HepG2 (cell line): Measurements from ENCODE around the gene CSNK2A2. TPM values are rescaled to one million over a fixed set of nuclear protein-coding genes. Genes with fewer than 3 reads are reported as not detected.

Experiments
- BORCS8-MEF2B ChIP-seq: sonication (generic); formaldehyde crosslinking; IDR thresholded peaks from 2 replicates; pipeline ENCODE4 v1.8.0; 2022; ENCODE audit warnings: mild to moderate bottlenecking, missing genetic modification reagents
- CSRNP1 ChIP-seq: sonication (generic); formaldehyde crosslinking; IDR thresholded peaks from 2 replicates; pipeline ENCODE4 v1.8.1; 2023; ENCODE audit warnings: mild to moderate bottlenecking, missing genetic modification reagents
- FOXC1 ChIP-seq: sonication (generic); formaldehyde crosslinking; IDR thresholded peaks from 2 replicates; pipeline ENCODE4 v1.8.0; 2022; ENCODE audit warnings: mild to moderate bottlenecking, missing genetic modification reagents, borderline replicate concordance
- HOXA9 ChIP-seq: sonication (generic); formaldehyde crosslinking; IDR thresholded peaks from 2 replicates; pipeline ENCODE4 v1.8.1; 2022; ENCODE audit warnings: missing genetic modification reagents, mild to moderate bottlenecking, moderate library complexity, borderline replicate concordance
- JUND ChIP-seq: sonication (generic); formaldehyde crosslinking; IDR thresholded peaks from 2 replicates; pipeline ENCODE4 v1.8.0; 2022; ENCODE audit warnings: mild to moderate bottlenecking, missing genetic modification reagents
- MAZ ChIP-seq, 2 experiments: sonication (generic) in 1 of 2; formaldehyde crosslinking in 1 of 2; IDR thresholded peaks; 2 replicates each; pipeline versions ENCODE4 v1.5.0 to v1.6.1; 2012 to 2020; ENCODE audit warnings: low read depth in 2 of 2, mild to moderate bottlenecking in 2 of 2, borderline replicate concordance in 1 of 2, improper control_type of control experiment in 1 of 2, low read length in 1 of 2, missing genetic modification reagents in 1 of 2, moderate library complexity in 1 of 2
- MXI1 ChIP-seq: IDR thresholded peaks from 3 replicates; pipeline ENCODE4 v1.6.1; 2012; ENCODE audit warnings: low read depth, low read length, inconsistent platforms, borderline replicate concordance
- NR2F1 ChIP-seq, 2 experiments: fragments of 450-650 bp in 1 of 2; formaldehyde crosslinking in 1 of 2; IDR thresholded peaks; 2 replicates each; pipeline versions ENCODE4 v1.5.0 to v1.6.1; 2016 to 2020; ENCODE audit warnings: mild to moderate bottlenecking in 1 of 2, missing compliant biosample characterization in 1 of 2, missing genetic modification reagents in 1 of 2, moderate library complexity in 1 of 2
- PREB ChIP-seq: sonication (generic); formaldehyde crosslinking; IDR thresholded peaks from 2 replicates; pipeline ENCODE4 v1.4.0; 2020; ENCODE audit warnings: missing genetic modification reagents
- SETDB1 ChIP-seq: sonication (generic); formaldehyde crosslinking; IDR thresholded peaks from 2 replicates; pipeline ENCODE4 v1.5.1; 2020; ENCODE audit warnings: missing genetic modification reagents, mild to moderate bottlenecking, borderline replicate concordance
- SMC3 ChIP-seq: IDR thresholded peaks from 2 replicates; pipeline ENCODE4 v1.6.1; 2011; ENCODE audit warnings: low read length, improper control_type of control experiment
- THYN1 ChIP-seq: sonication (generic); formaldehyde crosslinking; IDR thresholded peaks from 2 replicates; pipeline ENCODE4 v1.8.1; 2023; ENCODE audit warnings: low read depth, mild to moderate bottlenecking, moderate library complexity, missing genetic modification reagents, borderline replicate concordance
- ZEB1 ChIP-seq: IDR thresholded peaks from 2 replicates; pipeline ENCODE4 v1.6.1; 2012; ENCODE audit warnings: mild to moderate bottlenecking, low read depth, inconsistent platforms; ENCODE audit not compliant: insufficient replicate concordance
- ZFP41 ChIP-seq: sonication (generic); formaldehyde crosslinking; IDR thresholded peaks from 2 replicates; pipeline ENCODE4 v1.4.0; 2020; ENCODE audit warnings: mild to moderate bottlenecking, missing genetic modification reagents, borderline replicate concordance
- ZNF160 ChIP-seq: sonication (generic); formaldehyde crosslinking; IDR thresholded peaks from 2 replicates; pipeline ENCODE4 v1.8.0; 2022; ENCODE audit warnings: mild to moderate bottlenecking, inconsistent platforms, missing genetic modification reagents
- ZNF263 ChIP-seq: sonication (generic); formaldehyde crosslinking; IDR thresholded peaks from 2 replicates; pipeline ENCODE4 v1.4.0; 2020; ENCODE audit warnings: missing genetic modification reagents
- ZNF484 ChIP-seq: sonication (generic); formaldehyde crosslinking; IDR thresholded peaks from 2 replicates; pipeline ENCODE4 v1.5.1; 2020; ENCODE audit warnings: mild to moderate bottlenecking, low read depth, missing genetic modification reagents, borderline replicate concordance
- ZNF547 ChIP-seq: sonication (generic); formaldehyde crosslinking; IDR thresholded peaks from 2 replicates; pipeline ENCODE4 v1.5.1; 2020; ENCODE audit warnings: mild to moderate bottlenecking, missing genetic modification reagents
- polyA plus RNA-seq, 8 experiments: library from polyadenylated mRNA; depleted of rRNA in 3 of 8; stranded (reverse) in 7 of 8; unstranded in 1 of 8; fragments of >200 nt; fragmentation: Illumina TruSeq in 4 of 8; extraction: Trizol in 4 of 8; gene quantifications; 2 replicates each; pipeline versions ENCODE4 v1.2.1 to v1.2.3, GENCODE V29; 2011 to 2016; ENCODE audit warnings: low read depth in 4 of 8, missing spikeins in 1 of 8, mixed read lengths in 1 of 8; ENCODE audit not compliant: insufficient read depth in 1 of 8
- total RNA-seq, 5 experiments: library from RNA; depleted of rRNA; stranded (reverse); fragments of >200 nt; fragmentation: Illumina TruSeq; extraction: Trizol; gene quantifications; 2 replicates each; pipeline ENCODE4 v1.2.3, GENCODE V29; 2016; ENCODE audit warnings: low read depth in 1 of 5
- TF ChIP-seq, protein P1 (sequence below): sonication (generic); formaldehyde crosslinking; IDR thresholded peaks from 2 replicates; pipeline ENCODE4 v1.5.0; 2020; ENCODE audit warnings: missing genetic modification reagents
- TF ChIP-seq, protein P2 (sequence below): sonication (generic); formaldehyde crosslinking; IDR thresholded peaks from 2 replicates; pipeline ENCODE4 v1.9.0; 2021; ENCODE audit warnings: missing genetic modification reagents, mild to moderate bottlenecking, borderline replicate concordance
- TF ChIP-seq, protein P3 (sequence below): sonication (generic); formaldehyde crosslinking; conservative IDR thresholded peaks from 2 replicates; pipeline ENCODE4 v1.5.0; 2020; ENCODE audit warnings: missing genetic modification reagents

The CSNK2A2 gene
- total and polyA plus RNA-seq, 2 of the 13 experiments (the other 11 are each of a cell fraction or from before 2014, with no cell fraction given), result 46.4 to 56.9 TPM

DNA sequence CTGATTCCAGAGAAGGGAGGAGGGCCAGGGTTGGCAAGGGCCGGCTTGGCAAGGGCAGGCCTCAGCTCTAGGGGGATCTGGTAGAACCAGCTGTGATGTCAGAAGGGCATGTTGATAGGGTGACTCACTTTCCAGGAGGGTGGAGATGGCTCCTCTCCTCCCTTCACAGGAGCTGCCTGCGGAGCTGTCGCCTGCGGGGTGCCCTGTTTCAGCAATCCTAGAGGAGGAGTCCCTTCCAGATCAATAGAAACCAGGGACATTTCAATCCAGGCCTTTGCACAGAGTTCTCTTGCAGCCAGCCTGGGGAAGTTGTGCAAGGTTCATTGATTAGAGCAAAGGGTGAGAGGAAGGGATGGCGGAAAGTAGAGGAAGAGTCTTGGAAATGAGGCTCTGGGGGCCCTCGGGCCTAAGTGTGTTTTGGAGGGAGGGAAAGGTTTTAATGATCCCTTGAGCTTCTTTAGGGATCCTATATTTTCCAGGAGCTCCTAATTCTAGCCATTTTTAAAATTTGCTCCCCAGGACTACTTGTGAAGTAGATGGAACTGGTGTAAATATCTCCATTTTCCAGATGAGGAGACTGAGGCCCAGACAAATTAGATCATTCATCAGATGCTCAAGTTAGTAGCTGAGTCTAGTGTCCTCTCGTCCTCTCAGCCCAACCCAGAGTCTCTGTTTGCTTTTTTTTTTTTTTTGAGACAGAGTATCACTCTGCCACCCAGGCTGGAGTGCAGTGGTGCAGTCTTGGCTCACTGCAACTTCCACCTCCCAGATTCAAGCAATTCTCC is 24.8 kb upstream of the CSNK2A2 start (continued):
- TF ChIP-seq, protein P1, sequence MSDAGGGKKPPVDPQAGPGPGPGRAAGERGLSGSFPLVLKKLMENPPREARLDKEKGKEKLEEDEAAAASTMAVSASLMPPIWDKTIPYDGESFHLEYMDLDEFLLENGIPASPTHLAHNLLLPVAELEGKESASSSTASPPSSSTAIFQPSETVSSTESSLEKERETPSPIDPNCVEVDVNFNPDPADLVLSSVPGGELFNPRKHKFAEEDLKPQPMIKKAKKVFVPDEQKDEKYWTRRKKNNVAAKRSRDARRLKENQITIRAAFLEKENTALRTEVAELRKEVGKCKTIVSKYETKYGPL (CRISPR knock-in tag), result no peak
- no peak for TF ChIP-seq THYN1
- TF ChIP-seq, protein P2, sequence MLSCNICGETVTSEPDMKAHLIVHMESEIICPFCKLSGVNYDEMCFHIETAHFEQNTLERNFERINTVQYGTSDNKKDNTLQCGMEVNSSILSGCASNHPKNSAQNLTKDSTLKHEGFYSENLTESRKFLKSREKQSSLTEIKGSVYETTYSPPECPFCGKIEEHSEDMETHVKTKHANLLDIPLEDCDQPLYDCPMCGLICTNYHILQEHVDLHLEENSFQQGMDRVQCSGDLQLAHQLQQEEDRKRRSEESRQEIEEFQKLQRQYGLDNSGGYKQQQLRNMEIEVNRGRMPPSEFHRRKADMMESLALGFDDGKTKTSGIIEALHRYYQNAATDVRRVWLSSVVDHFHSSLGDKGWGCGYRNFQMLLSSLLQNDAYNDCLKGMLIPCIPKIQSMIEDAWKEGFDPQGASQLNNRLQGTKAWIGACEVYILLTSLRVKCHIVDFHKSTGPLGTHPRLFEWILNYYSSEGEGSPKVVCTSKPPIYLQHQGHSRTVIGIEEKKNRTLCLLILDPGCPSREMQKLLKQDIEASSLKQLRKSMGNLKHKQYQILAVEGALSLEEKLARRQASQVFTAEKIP, result no peak
- TF ChIP-seq MXI1, result no peak
- TF ChIP-seq HOXA9 (CRISPR knock-in tag), result no peak
- TF ChIP-seq SMC3, result peak; percentile 26
- TF ChIP-seq JUND, result peak; percentile 79
- no peak for TF ChIP-seq ZNF484
- no peak for TF ChIP-seq ZNF160
- TF ChIP-seq FOXC1 (CRISPR knock-in tag), result peak; percentile 48; the same call in 1 of the 2 replicates
- no peak for TF ChIP-seq ZEB1
- TF ChIP-seq, protein P3, sequence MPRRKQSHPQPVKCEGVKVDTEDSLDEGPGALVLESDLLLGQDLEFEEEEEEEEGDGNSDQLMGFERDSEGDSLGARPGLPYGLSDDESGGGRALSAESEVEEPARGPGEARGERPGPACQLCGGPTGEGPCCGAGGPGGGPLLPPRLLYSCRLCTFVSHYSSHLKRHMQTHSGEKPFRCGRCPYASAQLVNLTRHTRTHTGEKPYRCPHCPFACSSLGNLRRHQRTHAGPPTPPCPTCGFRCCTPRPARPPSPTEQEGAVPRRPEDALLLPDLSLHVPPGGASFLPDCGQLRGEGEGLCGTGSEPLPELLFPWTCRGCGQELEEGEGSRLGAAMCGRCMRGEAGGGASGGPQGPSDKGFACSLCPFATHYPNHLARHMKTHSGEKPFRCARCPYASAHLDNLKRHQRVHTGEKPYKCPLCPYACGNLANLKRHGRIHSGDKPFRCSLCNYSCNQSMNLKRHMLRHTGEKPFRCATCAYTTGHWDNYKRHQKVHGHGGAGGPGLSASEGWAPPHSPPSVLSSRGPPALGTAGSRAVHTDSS (CRISPR knock-in tag), result no peak
- no peak for TF ChIP-seq CSRNP1 (CRISPR knock-in tag)
- peak; percentile 94 for TF ChIP-seq ZNF263 (CRISPR knock-in tag)
- TF ChIP-seq MAZ (IDR thresholded peaks at IDR 0.05; ENCODE audit: borderline replicate concordance, low read depth, low read length), result 0 out of 2 replicates have a peak, but pooled peaks have one; percentile 15
- TF ChIP-seq MAZ (CRISPR knock-in tag; IDR thresholded peaks at IDR 0.05; ENCODE audit: low read depth), result no peak
- peak; percentile 45; the same call in 1 of the 2 replicates for TF ChIP-seq BORCS8-MEF2B (CRISPR knock-in tag)
- TF ChIP-seq ZFP41, result no peak
- no peak for TF ChIP-seq ZNF547 (CRISPR knock-in tag)
- TF ChIP-seq NR2F1 (CRISPR knock-in tag; IDR thresholded peaks at IDR 0.05), result no peak
- no peak for TF ChIP-seq PREB (CRISPR knock-in tag)
- TF ChIP-seq SETDB1 (CRISPR knock-in tag), result no peak
